Activated T-cell treated with anti-CD3 and anti-CD28 coated beads for 48 hours (primary cell): ENCODE results near the gene GAR1.
"Not testable (repeated sequence)": the region's sequence is repeated elsewhere in the genome, so short reads cannot be mapped to it uniquely, and the experiment has no call there.

Source experiments
- DNase-seq: peaks from one replicate; pipeline ENCODE4 v3.0.0-alpha.2; 2020; ENCODE audit warnings: low read depth

Gene GAR1

GRCh38 chr4:109846395-109847098, 31.0 kb downstream of the GAR1 start:
- DNase-seq = no peak

- DNase-seq = no peak
Measured at GRCh38 chr4:109847896-109848442, 32.4 kb downstream of the GAR1 start, which contains the start of gene LRIT3. Gene LRIT3 (plus strand): TSS chr4:109848107. CDS start chr4:109848202, 95 bp downstream.

GRCh38 chr4:109848501-109848900, 32.9 kb downstream of the GAR1 start:
- DNase-seq = no peak

- no peak for DNase-seq
Measured at GRCh38 chr4:109850601-109851000, 35.0 kb downstream of the GAR1 start.

GRCh38 chr4:109859426-109860300, 44.1 kb downstream of the GAR1 start:
- not testable (repeated sequence) for DNase-seq

- DNase-seq = no peak
Measured at GRCh38 chr4:109861271-109861670, 45.7 kb downstream of the GAR1 start.

GRCh38 chr4:109861916-109862511, 46.5 kb downstream of the GAR1 start:
- DNase-seq = no peak

- DNase-seq = no peak
Measured at GRCh38 chr4:109864134-109864533, 48.6 kb downstream of the GAR1 start.

GRCh38 chr4:109870061-109870460, 54.5 kb downstream of the GAR1 start:
- no peak for DNase-seq

- no peak for DNase-seq
Measured at GRCh38 chr4:109872065-109872464, 56.5 kb downstream of the GAR1 start.

- no peak for DNase-seq
Measured at GRCh38 chr4:109872950-109873656, 57.5 kb downstream of the GAR1 start.

- no peak for DNase-seq
Measured at GRCh38 chr4:109873791-109874514, 58.4 kb downstream of the GAR1 start.
